ENCODE measurements around the gene MOGAT3. TPM values are rescaled to one million over a fixed set of nuclear protein-coding genes. Genes with fewer than 3 reads are reported as not detected.
A peak's percentile ranks its signal among the peaks of the same experiment; 100 is the strongest.

The MOGAT3 gene
- polyA plus RNA-seq, 5 donors: 0.07 to 0.15 (median 0.09) TPM; not detected in 2

DNA sequence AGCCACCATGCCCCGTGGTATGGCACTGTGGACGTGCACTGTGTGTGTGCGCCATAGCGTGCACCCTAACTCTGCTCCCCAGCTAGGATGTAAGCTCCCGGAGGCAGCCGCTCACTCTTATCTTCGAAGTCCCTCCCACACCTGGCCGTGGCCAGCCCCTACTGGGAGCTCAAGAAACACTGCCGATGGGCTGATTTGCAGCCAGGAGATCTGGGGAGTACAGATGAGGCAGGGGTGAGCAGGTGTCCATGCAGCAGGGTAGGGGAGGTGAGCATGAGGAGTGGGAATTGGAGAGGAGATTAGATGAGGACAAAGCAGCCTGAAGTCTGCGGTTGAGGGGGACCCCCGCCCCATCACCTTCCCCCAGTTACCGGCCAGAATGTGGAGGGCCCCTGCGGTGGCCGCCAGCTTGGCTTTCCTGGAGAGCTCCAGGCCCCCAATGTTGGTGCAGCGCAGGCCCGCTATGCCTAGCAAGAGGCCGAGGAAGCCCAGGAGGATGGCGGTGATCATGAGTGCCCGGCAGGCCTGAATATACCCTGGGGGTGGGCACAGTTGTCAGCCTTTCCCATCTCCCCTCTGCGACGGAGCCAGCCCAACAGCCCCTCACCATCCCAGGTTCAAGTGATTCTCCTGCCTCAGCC, 33.2 kb upstream of the MOGAT3 start:
- no peak for DNase-seq

- DNase-seq: no peak
Observed at GRCh38 chr7:101232141-101232850, 31.5 kb upstream of the MOGAT3 start.

- no peak for DNase-seq
Observed at GRCh38 chr7:101231644-101232043, 30.8 kb upstream of the MOGAT3 start.

GRCh38 chr7:101226721-101227120, 25.9 kb upstream of the MOGAT3 start:
- DNase-seq: no peak

GRCh38 chr7:101225650-101226049, 24.8 kb upstream of the MOGAT3 start:
- no peak for DNase-seq

DNA sequence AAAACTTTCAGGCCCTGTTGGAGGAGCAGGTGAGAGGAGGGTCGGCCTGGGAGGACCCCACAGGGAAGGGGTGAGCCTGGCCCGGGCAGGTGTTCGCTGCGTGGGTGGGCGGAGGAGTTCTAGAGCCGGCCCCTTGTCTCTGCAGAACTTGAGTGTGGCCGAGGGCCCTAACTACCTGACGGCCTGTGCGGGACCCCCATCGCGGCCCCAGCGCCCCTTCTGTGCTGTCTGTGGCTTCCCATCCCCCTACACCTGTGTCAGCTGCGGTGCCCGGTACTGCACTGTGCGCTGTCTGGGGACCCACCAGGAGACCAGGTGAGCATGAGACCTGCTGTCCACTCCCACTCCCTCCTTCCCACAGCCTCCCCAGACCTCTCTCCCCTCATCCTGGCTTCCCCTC, 22.7 kb upstream of the MOGAT3 start:
- no peak for DNase-seq

- DNase-seq: no peak
Observed at GRCh38 chr7:101222275-101222830, 21.5 kb upstream of the MOGAT3 start.

- DNase-seq: no peak
Observed at GRCh38 chr7:101220295-101220694, 19.5 kb upstream of the MOGAT3 start.

- no peak for DNase-seq
Observed at GRCh38 chr7:101218236-101219125, 17.6 kb upstream of the MOGAT3 start.

GRCh38 chr7:101217388-101218235, 16.8 kb upstream of the MOGAT3 start, which contains the start of the genes PLOD3 and ZNHIT1:
TSS of gene PLOD3 (minus strand) at chr7:101217581. CDS start at chr7:101217274, 307 bp downstream.
TSS of gene ZNHIT1 (plus strand) at chr7:101218165. CDS start at chr7:101218196, 31 bp downstream.
- peak; percentile 95 to 98 for DNase-seq

- DNase-seq: no peak
Observed at GRCh38 chr7:101216860-101217387, 16.1 kb upstream of the MOGAT3 start.

GRCh38 chr7:101216001-101216859, 15.4 kb upstream of the MOGAT3 start:
- no peak for DNase-seq

DNA sequence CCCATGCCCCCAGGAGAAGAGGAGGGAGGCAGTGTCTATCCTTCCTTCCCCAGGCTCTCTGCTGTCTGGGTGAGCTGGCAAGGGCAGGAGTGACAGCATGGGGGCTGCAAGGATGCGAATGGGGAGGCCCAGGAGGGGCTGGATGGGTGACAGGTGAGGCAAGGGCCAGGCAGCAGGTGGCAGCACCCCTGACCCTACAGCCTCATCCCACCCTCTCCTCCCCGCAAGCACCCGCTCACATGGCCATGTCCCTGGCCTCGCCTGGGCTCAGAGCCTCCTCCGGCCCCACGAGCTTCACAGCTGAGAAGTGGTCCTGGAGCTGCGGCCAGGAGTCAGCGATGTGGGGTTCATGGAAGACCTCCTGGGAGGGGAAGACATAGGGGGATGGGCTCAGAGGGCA, 11.2 kb upstream of the MOGAT3 start:
- DNase-seq: no peak

DNA sequence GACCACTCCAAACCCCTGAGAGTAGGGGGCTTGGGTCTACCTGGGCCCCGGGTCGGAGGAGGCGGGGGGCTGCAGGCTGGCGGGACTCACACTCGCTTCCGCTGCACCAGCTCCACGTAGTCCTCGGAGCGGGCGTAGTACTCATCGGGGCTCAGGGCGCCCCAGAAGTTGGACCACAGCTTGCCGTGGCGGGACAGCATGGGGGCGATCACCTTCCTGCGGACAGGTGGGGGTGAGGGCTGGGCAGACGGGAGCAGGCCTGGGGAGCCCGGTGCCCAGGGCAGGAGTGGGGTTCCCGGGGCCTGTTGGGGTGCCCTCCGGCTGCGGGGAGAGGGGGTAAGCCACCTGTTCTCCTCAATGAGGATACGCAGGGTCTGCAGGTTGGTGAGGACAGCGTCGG, 10.7 kb upstream of the MOGAT3 start:
- no peak for DNase-seq

GRCh38 chr7:101210143-101210542, 9.3 kb upstream of the MOGAT3 start:
- DNase-seq: no peak

DNA sequence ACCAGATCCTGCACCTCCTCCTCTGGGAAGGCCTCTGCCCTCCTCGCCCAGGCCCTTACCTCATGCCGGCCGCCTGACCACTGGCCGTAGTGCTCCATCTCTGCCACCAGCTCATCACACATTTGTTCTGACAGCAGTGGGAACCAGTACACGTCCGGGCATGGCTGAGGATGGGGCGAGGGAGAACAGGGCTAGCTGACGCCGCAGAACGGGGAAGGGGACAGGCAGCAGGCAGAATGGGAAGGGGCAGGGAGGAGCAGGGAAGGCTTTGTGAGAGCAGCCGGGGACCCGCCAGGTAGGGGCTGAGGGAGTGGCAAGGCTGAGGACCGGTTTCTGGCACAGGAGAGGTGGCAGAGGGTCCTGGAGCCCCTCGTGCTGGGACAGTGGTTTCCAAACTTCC, 8.0 kb upstream of the MOGAT3 start:
- DNase-seq: no peak

- no peak for DNase-seq
Observed at GRCh38 chr7:101207459-101207858, 6.6 kb upstream of the MOGAT3 start.

DNA sequence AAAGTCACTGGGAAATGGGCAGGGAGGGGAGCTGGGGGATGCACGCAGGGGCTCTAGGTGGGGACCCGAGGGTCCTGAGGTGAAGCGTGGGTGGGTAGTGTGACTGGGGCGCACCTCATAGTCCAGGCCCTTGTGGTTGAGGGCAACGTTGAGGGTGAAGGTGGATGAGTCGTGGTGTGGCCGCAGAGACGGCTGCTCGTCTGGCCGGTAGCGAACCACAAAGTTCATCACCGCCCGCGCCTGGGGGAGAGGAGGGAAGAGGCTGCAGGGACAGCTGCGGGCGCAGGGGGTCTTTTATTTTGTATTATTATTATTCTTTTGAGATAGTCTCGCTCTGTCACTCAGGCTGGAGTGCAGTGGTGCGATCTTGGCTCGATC, 5.8 kb upstream of the MOGAT3 start:
- no peak for DNase-seq

DNA sequence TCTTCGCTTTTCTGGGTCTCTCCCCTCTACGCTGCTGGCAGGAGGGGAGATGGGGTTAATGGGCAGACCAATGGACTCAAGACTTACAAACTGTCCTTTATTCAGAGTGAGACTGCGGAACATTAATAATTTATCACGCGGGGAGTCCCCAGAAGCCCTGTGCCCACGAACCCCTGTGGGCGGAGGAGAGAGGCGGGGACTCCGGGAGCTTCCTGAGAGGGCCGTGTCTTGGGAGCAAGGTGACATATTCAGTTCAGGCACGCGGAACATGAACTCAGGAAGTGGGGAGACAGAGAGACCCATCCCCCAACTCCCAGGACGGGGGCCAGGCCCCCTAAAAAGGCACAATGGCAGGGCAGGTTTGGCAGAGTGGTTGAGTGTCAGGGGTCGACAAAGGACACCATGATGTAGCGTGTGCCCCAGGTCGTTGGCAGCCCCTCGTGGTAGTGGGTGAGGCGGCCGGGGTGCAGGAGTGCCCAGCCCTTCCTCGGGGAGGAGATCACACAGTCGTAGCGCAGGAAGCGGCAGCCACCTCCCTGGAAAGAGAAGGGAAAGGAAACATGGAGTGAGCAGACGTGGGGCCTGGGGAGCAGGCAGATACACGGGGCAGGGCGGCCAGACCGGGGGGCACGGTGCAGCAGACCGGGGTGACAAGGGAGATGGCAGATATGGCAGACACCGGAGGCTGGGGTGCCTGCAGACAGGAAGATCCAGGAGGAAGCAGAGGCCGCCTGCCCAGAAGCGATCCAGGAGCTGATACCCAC, 5.2 kb upstream of the MOGAT3 start:
- DNase-seq: no peak
